Gastroesophageal sphincter (tissue), 4 donors: ENCODE measurements around the gene BAIAP2. TPM values are rescaled to one million over a fixed set of nuclear protein-coding genes. Genes with fewer than 3 reads are reported as not detected.

ENCODE experiments used
- ATAC-seq: fragments of 150-250 bp; one replicate; pipeline ENCODE4 v1.9.1; 2016; ENCODE audit warnings: mild to moderate bottlenecking, moderate library complexity
- H3K27ac ChIP-seq, 4 donors: fragments of 200-600 bp; sonication (generic) in 3 of 4; 1 replicate in 3 of 4; 2 replicates in 1 of 4; pipeline ENCODE4 v1.5.1; 2016 to 2019
- H3K27me3 ChIP-seq: fragments of 200-600 bp; sonication (generic); one replicate; pipeline ENCODE4 v1.5.1; 2019
- H3K36me3 ChIP-seq, 2 donors: fragments of 200-600 bp; sonication (generic); one replicate each; pipeline ENCODE4 v1.5.1; 2019; ENCODE audit warnings: control low read depth in 1 of 2
- H3K4me1 ChIP-seq, 3 donors: fragments of 200-600 bp; sonication (generic); 1 replicate in 2 of 3; 2 replicates in 1 of 3; pipeline ENCODE4 v1.5.1; 2016 to 2019; ENCODE audit warnings: control low read depth in 2 of 3
- H3K4me3 ChIP-seq, 2 donors: fragments of 200-600 bp; sonication (generic); one replicate each; pipeline ENCODE4 v1.5.1; 2019; ENCODE audit warnings: mild to moderate bottlenecking in 1 of 2, moderate library complexity in 1 of 2
- H3K9me3 ChIP-seq, 3 donors: fragments of 200-600 bp; sonication (generic); one replicate each; pipeline ENCODE4 v1.5.1; 2017 to 2019; ENCODE audit warnings: control low read depth in 2 of 3
- EP300 ChIP-seq: sonication (generic); formaldehyde crosslinking; IDR thresholded peaks from one replicate; pipeline ENCODE4 v1.6.1; 2017; ENCODE audit warnings: antibody characterized with exemption, mild to moderate bottlenecking
- POLR2A ChIP-seq, 2 donors: fragments of 450-650 bp; IDR thresholded peaks; one replicate each; pipeline ENCODE4 v1.6.1; 2017; ENCODE audit warnings: antibody characterized with exemption in 2 of 2, mild to moderate bottlenecking in 2 of 2, moderate library complexity in 1 of 2
- POLR2AphosphoS5 ChIP-seq: sonication (generic); formaldehyde crosslinking; IDR thresholded peaks from one replicate; pipeline ENCODE4 v1.6.1; 2017; ENCODE audit warnings: antibody characterized with exemption
- WGBS, 2 donors: methylation state at CpG; one replicate each; pipeline ENCODE4 v1.1.5; 2018; ENCODE audit warnings: low coverage in 1 of 2; 5-methylcytosine and 5-hydroxymethylcytosine counted together
- total RNA-seq, 4 donors: library from RNA; depleted of rRNA; stranded (reverse); fragments of >200 nt; gene quantifications; one replicate each; pipeline ENCODE4 v1.1.0, GENCODE V29; 2016
- TF ChIP-seq, protein P1 (sequence below), 4 experiments: fragments of 200-600 bp in 2 of 4; fragments of 450-650 bp in 2 of 4; sonication (generic) in 1 of 4; IDR thresholded peaks; one replicate each; pipeline ENCODE4 v1.5.1; 2017 to 2019; ENCODE audit warnings: antibody characterized with exemption in 4 of 4, mild to moderate bottlenecking in 2 of 4, moderate library complexity in 2 of 4

Gene BAIAP2
- total RNA-seq, 4 donors from 2014 or later: 32.7 to 54.9 (median 40.6) TPM

DNA sequence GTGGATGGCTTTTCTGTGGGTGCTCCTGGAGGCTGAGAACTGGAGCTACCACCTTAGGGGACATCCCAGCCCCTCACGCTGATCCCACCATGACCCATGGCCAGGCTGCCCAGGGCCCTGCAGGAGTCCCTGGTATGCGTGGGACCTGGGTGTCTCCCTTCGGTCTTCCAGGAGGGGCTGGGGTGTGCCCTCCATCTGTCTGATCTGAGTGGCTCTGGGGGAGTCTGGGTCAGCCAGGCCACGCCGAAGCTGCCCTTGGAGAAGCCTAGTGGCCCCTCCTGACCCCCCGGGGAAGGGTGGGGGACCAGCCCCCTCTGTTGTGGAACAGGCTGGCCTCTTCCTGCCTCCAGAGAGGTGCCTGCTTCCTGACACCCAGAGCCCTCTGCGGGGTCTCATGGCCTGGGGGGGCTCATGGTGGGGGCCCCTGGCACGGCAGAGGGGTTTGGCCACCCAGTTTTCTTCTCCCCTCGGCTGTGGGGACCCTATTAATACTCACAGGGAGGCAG, 10.7 kb downstream of the BAIAP2 start:
- 80% methylated on average over 1 of the region's 9 CpGs; no CpG with 5 or more reads in 1 of the 2 donors for WGBS, 2 donors
- ATAC-seq: no peak

DNA sequence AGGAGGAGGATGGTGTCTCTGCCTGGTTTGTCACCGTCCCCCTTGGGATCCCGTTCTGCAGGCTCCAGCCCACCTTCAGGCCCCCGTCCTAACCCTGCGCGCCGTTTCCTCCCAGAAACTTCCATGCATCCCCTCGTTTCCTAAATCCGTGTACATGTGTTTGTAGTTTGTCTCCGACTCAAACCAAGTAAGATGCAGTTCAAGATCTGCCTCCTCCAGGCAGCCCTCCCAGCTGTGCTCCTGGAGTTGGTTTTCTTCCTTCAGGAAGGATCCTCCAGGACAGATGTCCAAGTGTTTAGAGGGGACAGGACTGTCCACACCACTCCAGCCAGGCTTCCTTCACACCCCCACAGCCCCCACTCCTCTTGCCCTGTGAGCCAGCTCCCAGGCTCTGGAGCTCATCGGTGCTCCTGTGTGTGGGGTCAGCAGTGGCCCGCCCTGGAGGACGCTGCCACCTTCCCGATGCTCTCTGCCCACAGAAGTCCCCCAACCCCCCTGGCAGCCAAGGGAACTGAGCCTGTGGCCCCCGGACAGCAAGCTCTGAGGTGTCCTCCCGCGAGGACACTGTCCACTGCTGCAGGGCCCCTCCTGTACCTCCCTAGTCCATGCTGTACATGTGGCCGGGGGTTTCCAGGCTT, 11.3 kb downstream of the BAIAP2 start:
- Histone ChIP-seq H3K4me3 (no peak overlapping the region), H3K27me3 (no peaks in the 10 kb centered on the region), H3K4me1 (peaks cover 0 to 93% (median 42%) of the 10 kb centered on the region in 3 donors), H3K36me3 (no peaks in the 10 kb centered on the region), H3K27ac (peak overlapping the region in 3 of 4 donors; percentile 79 to 83 (median 81)), H3K9me3 (no peaks in the 10 kb centered on the region)
- 80 to 83% methylated on average over 1 to 10 of the region's 17 CpGs for WGBS, 2 donors
- TF ChIP-seq, protein P1, sequence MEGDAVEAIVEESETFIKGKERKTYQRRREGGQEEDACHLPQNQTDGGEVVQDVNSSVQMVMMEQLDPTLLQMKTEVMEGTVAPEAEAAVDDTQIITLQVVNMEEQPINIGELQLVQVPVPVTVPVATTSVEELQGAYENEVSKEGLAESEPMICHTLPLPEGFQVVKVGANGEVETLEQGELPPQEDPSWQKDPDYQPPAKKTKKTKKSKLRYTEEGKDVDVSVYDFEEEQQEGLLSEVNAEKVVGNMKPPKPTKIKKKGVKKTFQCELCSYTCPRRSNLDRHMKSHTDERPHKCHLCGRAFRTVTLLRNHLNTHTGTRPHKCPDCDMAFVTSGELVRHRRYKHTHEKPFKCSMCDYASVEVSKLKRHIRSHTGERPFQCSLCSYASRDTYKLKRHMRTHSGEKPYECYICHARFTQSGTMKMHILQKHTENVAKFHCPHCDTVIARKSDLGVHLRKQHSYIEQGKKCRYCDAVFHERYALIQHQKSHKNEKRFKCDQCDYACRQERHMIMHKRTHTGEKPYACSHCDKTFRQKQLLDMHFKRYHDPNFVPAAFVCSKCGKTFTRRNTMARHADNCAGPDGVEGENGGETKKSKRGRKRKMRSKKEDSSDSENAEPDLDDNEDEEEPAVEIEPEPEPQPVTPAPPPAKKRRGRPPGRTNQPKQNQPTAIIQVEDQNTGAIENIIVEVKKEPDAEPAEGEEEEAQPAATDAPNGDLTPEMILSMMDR (IDR thresholded peaks at IDR 0.05): no peak
- TF ChIP-seq POLR2AphosphoS5: no peak
- no peak for TF ChIP-seq EP300
- no peak for ATAC-seq

More for the DNA sequence above, 10.7 kb downstream of the BAIAP2 start:
- TF ChIP-seq EP300 (no peak), POLR2A (IDR thresholded peaks at IDR 0.05) (no peak), POLR2AphosphoS5 (no peak)
- TF ChIP-seq, protein P1 (IDR thresholded peaks at IDR 0.05): no peak
- peak overlapping the region in 3 of 4 donors; percentile 79 to 83 (median 81) for H3K27ac ChIP-seq
- H3K4me1 ChIP-seq: peaks cover 0 to 93% (median 46%) of the 10 kb centered on the region in 3 donors
- no peaks in the 10 kb centered on the region for H3K27me3 ChIP-seq
- no peaks in the 10 kb centered on the region for H3K9me3 ChIP-seq
- H3K4me3 ChIP-seq: no peak overlapping the region
- no peaks in the 10 kb centered on the region for H3K36me3 ChIP-seq

DNA sequence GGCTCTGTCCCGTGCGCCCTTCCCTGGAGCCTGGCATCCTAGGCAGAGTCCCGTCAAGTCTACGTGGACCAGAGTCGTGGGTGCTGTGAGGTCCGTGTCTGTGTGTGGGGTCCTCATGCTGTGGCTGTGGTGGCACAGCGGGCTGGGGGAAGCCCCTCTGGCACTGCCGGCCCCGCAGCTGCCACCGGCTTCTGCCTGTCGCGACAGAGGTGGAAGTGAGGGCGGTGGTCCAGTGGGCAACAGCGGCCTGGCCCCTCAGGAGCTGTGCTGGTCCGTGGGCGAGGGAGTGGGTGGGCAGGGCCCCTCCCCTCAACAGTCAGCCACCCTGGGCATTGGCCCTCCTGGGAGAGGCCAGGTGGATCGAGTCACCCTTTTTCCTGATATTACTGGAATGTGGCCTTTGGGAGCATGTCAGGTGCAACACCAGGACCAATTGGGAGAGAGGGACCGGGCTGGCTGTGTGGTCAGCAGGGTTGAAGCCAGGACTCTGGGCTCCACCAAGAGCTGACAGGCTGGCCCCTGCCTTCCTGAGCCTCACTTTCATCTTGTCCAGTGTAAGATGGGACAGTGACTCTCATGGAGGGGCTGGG, 11.9 kb downstream of the BAIAP2 start:
- ATAC-seq: no peak
- peak overlapping the region in 3 of 4 donors; percentile 48 to 81 (median 79) for H3K27ac ChIP-seq

DNA sequence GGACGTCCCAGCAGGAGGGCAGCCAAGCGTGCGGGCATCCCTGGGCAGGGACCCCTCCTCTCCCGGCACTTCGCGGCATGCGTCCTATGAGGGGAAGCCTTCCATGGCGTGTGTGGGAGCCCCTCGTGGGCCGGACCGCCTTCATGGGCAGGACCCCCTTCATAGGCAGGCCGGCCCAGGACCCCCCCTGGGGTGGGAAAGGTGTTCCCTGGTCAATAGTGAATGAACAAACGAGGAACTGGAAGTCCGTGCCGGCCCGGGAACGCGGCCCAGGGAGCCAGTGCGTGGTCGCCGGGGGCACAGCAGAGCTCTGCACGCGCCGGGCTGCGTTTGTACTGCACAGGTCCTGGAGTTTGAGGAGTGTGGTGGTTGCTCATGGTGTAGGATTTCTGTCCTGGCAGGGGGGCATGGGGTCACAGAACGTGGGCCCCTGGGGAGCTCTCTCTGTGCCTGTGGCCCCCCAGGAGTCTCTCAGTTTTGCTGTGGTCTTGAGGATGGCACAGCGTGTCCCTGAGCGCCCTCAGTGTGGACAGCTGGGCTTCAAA, 13.9 kb downstream of the BAIAP2 start:
- H3K9me3 ChIP-seq: no peaks in the 10 kb centered on the region
- no peaks in the 10 kb centered on the region for H3K36me3 ChIP-seq
- ATAC-seq: no peak
- H3K27me3 ChIP-seq: no peaks in the 10 kb centered on the region
- no peak for TF ChIP-seq POLR2A (IDR thresholded peaks at IDR 0.05)
- TF ChIP-seq EP300: no peak
- TF ChIP-seq, protein P1 (IDR thresholded peaks at IDR 0.05): no peak
- TF ChIP-seq POLR2AphosphoS5: no peak
- WGBS, 2 donors: 80 to 92% methylated on average over 2 of the region's 28 CpGs
- H3K4me3 ChIP-seq: no peak overlapping the region
- peaks cover 0 to 97% (median 44%) of the 10 kb centered on the region in 3 donors for H3K4me1 ChIP-seq
- H3K27ac ChIP-seq: peak overlapping the region in 2 of 4 donors; percentile 1 to 81

More for the DNA sequence above, 11.9 kb downstream of the BAIAP2 start:
- Histone ChIP-seq H3K4me3 (no peak overlapping the region), H3K4me1 (peaks cover 0 to 98% (median 42%) of the 10 kb centered on the region in 3 donors), H3K36me3 (no peaks in the 10 kb centered on the region), H3K9me3 (no peaks in the 10 kb centered on the region), H3K27me3 (no peaks in the 10 kb centered on the region)
- TF ChIP-seq POLR2A (IDR thresholded peaks at IDR 0.05) (no peak), POLR2AphosphoS5 (no peak)
- WGBS, 2 donors: 85% methylated on average over 12 of the region's 18 CpGs; no CpG with 5 or more reads in 1 of the 2 donors

DNA sequence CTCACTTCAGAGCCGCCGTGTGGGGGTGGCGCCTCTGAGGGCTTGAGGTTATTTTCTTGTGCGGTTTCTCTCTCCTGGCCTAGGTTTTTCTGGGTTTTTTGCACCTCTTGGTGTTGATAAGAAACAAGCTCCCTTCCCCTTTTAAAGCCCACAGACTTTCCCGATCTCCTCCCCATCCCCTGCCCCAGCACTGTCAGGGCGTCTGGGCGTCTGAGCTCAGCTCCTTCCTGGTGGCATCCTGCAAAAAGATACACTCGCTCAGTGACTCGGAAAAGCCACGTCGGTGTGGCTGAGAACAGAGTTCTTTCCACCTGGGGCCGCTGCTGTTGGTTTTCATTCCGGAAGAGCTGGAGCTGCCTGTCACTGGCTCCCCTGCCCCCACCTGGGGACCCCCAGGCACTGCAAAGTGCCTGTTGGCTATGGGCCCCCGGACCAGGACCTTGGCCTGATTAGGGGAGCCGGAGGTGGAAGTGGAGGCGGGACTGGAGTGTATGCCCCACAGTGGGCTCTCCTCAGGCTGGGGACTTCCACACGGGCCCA, 14.5 kb downstream of the BAIAP2 start:
- WGBS, 2 donors: 50 to 59% methylated on average over 4 to 9 of the region's 17 CpGs
- no peaks in the 10 kb centered on the region for H3K27me3 ChIP-seq
- H3K4me3 ChIP-seq: peak overlapping the region in 1 of 2 donors; percentile 14
- H3K9me3 ChIP-seq: no peaks in the 10 kb centered on the region
- peaks cover 0 to 91% (median 39%) of the 10 kb centered on the region in 3 donors for H3K4me1 ChIP-seq
- peak overlapping the region in 3 of 4 donors; percentile 36 to 60 (median 53) for H3K27ac ChIP-seq
- peaks cover 0 to 3% of the 10 kb centered on the region in 2 donors for H3K36me3 ChIP-seq
- TF ChIP-seq EP300 (no peak), POLR2AphosphoS5 (no peak), POLR2A (IDR thresholded peaks at IDR 0.05) (no peak)
- TF ChIP-seq, protein P1 (IDR thresholded peaks at IDR 0.05): no peak
- ATAC-seq: no peak
